Activated CD8-positive, alpha-beta memory T cell treated with anti-CD3 and anti-CD28 coated beads, Interleukin-2, amount 50 U/mL, for 4 hours (primary cell): Measurements from ENCODE around the gene CAVIN1.
"Not testable (repeated sequence)": the region's sequence is repeated elsewhere in the genome, so short reads cannot be mapped to it uniquely, and the experiment has no call there.

Source experiments
- DNase-seq: peaks from one replicate; pipeline ENCODE4 v3.0.0-alpha.2; 2020

Gene CAVIN1

DNA sequence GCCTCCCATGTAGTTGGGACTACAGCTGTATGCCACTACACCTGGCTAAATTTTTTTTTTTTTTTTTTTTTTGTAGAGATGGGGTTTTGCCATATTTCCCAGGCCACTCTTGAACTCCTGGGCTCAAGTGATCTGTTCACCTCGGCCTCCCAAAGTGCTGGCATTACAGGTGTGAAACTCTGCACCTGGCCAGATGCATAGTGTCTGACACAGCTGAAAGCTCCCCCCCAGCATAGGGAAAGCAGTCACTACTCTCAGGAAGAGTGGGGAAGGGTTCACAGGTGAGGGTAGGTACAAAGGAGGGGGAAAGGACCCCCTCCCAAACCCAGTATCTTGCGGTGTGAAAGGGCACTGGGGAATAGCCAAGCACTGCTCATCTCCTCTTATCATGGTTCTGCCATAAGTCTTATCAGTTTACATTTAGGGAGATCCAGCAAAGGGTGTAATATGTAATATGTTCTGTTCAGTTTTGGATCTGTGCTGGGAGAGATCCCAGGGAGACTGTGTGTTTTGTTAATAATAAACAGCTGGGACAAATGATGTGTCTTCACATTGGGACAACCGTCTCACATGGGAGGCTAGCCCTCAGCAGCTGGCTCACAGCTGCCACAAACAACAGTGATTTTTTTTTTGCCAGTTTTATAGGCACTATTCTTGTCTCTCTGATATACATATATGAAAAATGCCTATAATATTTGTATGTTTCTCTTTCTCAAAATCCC is 6.8 kb upstream of the CAVIN1 start:
- DNase-seq: no peak

GRCh38 chr17:42428141-42428944 is 5.3 kb upstream of the CAVIN1 start:
- DNase-seq: peak; percentile 36

DNA sequence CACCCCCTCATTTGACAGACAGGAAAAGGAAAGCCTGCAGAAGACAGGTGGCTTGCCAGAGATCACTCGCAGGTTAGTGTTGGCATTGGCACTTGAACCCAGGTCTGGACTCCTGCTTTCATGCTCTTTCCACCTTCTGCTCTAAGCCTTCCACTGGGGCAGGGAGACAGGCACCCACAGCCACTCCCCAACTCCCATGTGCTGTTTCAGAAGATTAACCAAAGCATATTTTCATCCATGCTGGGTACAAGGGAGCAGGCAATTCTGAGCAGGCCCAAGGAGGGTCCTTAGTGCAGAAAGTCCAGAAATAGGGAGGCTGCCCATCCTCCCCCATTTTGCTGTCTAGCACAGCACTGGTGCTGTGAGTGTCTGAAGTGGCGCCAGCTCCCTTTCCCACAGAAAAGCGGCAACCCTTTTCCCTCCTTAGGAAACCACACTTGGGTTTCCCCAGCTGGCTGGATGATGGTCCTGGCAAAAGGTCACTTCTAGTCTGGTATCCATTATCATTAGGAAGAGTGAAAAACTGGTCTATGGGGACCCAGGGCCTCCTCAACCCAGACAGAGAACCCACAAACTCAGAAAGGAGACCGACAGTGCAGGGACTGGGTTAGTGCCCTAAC is 2.0 kb upstream of the CAVIN1 start:
- no peak for DNase-seq

DNA sequence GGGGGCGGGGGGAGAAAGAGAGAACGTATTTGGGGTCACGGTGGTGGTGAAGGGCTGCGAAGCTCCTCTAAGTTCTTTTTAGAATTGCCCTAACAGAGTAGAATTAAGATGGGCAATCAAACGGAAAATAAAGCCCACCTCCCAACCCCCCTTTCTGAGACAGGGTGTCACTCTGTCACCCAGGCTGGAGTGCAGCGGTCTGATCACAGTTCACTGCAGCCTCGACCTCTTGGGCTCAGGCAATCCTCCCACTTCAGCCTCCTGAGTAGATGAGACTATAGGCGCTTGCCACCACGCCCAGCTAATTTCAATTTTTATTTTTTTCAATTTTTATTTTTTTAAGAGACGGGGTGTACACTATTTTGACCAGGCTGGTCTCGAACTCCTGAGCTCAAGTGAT is 710 bp upstream of the CAVIN1 start:
- no peak for DNase-seq

DNA sequence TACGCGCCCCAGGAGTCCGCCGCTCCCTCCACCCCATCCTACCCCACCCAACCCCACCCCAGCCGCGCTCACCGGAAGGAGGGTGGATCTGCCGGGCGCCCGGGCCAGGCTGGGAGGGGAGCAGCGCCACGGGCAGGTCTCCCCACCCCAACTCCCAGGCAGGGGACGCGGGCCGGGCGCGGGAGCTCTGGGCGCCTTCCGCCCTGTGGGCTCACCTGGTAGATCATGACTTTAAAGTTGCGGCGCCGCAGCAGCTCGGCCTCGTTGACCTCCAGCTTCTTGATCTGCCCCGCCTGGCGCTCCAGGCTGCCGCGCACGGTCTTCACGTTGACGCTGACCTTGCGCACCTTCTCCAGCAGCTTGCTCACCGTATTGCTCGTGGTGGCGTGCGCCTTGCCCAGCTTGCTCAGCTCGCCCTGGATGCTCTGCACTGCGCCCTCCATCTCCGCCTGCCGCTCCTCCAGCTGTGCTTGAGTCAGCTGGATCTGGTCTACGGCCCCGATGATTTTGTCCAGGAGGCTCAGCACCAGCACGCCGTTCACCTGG is 571 bp downstream of the CAVIN1 start:
- peak; percentile 31 for DNase-seq

DNA sequence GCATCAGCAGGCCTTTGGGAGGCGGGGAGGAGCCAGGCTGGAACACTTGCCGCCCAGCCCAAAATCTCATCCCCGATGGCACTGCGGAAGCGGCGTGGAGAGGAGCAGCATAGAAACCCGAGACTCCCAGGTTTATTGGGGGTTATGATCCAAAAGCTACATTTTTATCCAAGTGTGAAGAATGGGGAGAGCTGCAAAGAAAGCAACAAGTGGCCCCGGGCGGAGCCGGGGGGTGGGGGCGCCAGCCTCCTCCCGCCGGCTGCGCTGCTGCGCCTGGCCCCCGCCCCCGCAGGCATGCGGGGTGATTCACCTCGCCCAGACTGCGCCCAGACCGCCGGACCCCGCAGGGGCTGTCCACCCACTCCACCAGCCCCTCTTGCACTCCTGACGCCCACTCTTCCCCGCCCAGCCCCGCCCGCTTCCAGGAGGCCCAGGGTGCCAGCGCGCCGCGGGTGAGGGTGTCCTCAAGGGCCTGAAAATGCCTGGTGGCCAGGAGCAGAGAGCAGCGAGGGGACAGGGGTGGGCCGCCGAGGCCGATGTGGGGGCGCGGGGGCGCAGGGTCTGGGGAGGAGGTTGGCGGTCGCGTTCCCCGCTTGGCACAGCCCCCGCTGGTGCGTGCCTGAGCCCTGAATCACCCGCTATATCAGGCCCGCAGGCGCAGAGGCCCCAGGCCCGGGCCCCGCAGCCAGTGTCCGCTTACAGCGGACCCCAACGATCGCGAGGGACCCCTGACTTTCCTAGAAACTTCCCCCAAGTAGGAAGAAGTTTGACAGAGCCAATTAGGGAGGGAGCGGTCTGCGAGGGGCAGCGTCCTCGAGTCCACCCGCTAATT is 1.3 kb downstream of the CAVIN1 start:
- no peak for DNase-seq

GRCh38 chr17:42421136-42421506 is 1.9 kb downstream of the CAVIN1 start:
- no peak for DNase-seq

GRCh38 chr17:42417981-42418380 is 5.1 kb downstream of the CAVIN1 start:
- DNase-seq: not testable (repeated sequence)

DNA sequence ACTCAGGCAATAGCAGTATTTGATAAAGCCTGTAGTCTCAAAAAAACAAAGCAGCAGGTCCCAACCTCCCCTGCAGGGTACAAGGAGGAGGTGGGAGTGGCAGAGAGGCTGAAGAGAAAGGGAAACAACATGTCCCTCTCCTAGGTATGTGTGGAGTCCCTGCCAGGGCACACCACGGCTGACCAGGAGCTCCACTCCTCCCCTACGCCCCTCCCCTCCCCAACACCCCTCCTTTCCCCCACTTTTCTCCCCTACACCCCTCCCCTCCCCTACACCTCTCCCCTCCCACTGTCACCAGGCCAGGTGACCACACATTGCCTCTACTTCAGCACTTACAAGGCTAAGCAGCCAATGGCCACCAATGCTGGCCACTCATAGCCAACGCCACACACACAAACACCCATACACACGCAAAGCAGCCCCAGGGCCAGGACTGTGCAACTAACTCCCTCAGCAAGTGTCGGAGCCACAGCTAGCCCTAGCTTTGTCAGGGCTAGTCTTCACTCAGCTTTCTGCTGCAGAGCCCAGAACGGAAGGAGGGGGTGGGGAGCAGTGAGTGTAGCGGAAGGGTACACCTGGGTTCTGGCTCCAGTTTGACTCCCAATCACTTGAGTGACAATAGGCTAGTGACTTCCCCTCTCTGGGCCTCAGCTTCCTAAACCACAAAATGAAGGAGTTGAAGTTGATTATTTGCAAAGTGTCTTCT is 8.2 kb downstream of the CAVIN1 start:
- peak; percentile 55 for DNase-seq

- no peak for DNase-seq
Measured at GRCh38 chr17:42413464-42414040, 9.5 kb downstream of the CAVIN1 start.

GRCh38 chr17:42411905-42412679 is 11.0 kb downstream of the CAVIN1 start:
- DNase-seq: no peak

GRCh38 chr17:42411361-42411760 is 11.7 kb downstream of the CAVIN1 start:
- DNase-seq: no peak

- no peak for DNase-seq
Measured at GRCh38 chr17:42410319-42410685, 12.8 kb downstream of the CAVIN1 start.

GRCh38 chr17:42409523-42410318 is 13.3 kb downstream of the CAVIN1 start:
- no peak for DNase-seq

GRCh38 chr17:42408061-42408460 is 15.0 kb downstream of the CAVIN1 start:
- no peak for DNase-seq

DNA sequence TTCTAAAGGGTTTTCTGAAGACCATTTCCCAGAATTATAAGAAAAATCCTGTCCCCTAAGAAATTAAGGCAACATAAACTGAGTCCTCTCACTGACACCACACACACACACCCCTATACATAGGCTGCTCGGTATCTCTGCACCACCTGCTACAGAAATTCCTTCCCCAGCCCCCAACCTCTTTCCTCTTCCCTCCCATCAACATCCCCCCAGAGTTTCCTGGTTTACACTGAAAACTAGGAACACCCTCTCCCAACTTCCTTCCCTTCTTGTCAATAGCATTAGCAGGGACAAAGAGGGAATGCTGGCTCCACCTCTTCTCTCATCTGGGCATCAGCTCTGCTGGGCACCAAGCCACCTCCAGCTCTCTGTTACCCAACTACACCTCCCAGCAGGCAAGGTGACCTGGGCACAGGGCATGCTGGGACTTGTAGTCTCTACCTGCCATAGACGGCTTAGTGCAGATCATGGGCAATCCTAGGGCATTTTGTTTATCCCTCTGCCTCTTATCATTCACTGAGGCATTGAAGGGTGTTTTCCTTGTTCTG is 15.7 kb downstream of the CAVIN1 start:
- DNase-seq: peak; percentile 59

DNA sequence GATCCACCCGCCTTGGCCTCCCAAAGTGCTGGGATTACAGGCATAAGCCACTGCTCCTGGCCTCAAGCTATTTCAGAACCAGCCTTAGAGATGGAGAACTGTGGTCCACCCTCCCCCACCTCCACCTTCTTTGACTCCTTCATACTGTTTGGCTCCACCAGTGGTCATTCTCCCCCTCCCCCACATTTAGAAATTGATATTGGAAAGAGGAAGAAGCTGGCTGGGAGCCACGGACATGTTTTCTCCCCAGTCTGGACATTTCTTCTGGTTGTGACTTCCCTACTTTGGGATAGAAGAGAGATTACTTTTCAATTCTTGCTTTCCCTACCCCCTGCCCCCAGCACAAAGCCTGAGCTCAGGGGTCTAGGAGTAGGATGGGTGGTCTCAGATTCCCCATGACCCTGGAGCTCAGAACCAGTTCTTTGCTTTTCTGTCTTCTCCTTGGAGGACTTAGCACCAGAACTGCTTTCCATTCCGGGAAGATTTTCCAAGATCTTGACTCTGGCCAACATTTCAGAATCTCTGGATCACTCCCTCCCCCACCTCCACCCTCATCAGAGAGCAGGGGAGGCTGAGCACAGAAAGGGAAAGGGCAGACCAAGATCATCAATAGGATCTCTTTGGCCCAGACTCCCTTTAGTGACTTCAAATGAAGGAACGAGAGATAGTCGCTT is 16.3 kb downstream of the CAVIN1 start:
- DNase-seq: no peak

DNA sequence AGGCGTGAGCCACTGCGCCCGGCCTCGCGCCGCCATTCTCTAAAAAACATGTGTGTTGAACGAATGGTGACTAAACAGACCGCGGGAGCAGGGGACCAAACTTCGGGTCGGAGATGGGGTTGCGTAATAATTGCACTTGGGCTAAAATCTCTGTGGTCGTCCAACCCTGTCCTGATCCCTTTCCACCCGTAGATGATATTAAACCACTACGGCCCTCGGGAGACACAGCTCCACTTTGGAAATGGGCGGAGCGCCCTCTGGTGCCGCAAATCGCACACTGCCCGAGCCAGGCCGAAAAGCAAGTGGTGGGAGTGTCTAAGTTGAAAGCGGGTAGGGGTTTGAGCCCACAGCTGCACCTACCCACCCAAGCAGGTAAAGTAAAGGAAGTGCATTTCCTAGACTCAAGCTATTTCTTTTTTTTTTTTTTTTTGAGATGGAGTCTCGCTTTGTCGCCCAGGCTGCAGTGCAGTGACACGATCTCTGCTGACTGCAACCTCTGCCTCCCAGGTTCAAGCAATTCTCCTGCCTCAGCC is 17.0 kb downstream of the CAVIN1 start:
- peak; percentile 86 for DNase-seq

GRCh38 chr17:42405076-42405475 is 18.0 kb downstream of the CAVIN1 start:
- no peak for DNase-seq
